ENCODE data around the gene FNBP1.

GRCh38 chr9:129958796-129959195 is 84.2 kb downstream of the FNBP1 start:
- TF ChIP-seq POLR2AphosphoS5 (IDR thresholded peaks at IDR 0.05; ENCODE audit: borderline replicate concordance, low read depth, low read length) (no peak), EZH2 (IDR thresholded peaks at IDR 0.05) (no peak), FOXP2 (optimal IDR thresholded peaks at IDR 0.05; ENCODE audit: control extremely low read depth, extremely low read length, insufficient read depth) (no peak)

All from SK-N-MC (cell line).